ENCODE data around the gene FAM200B. TPM values are rescaled to one million over a fixed set of nuclear protein-coding genes. Genes with fewer than 3 reads are reported as not detected.

Gene FAM200B
- total RNA-seq, 1 donor from 2014 or later = 6.0 TPM

GRCh38 chr4:15694431-15694830 is 12.8 kb downstream of the FAM200B start:
- Mint-ChIP-seq H3K4me1 (peaks cover 4% of the 10 kb centered on the region), H3K9me3 (no peaks in the 10 kb centered on the region), H3K36me3 (ENCODE audit: low read depth) (no peaks in the 10 kb centered on the region), H3K4me3 (no peak overlapping the region), H3K27ac (no peak overlapping the region), H3K27me3 (peaks cover 9% of the 10 kb centered on the region)
- intact Hi-C loops (cut with micrococcal nuclease) = no loop called here
- DNase-seq = no peak

GRCh38 chr4:15695240-15695699 is 13.6 kb downstream of the FAM200B start:
- Mint-ChIP-seq H3K4me3 (no peak overlapping the region), H3K27ac (no peak overlapping the region), H3K36me3 (ENCODE audit: low read depth) (no peaks in the 10 kb centered on the region), H3K4me1 (peaks cover 4% of the 10 kb centered on the region), H3K27me3 (peaks cover 13% of the 10 kb centered on the region), H3K9me3 (no peaks in the 10 kb centered on the region)
- DNase-seq = no peak
- intact Hi-C loops (cut with micrococcal nuclease) = no loop called here

- intact Hi-C loops (cut with micrococcal nuclease) = no loop called here
- peaks cover 4% of the 10 kb centered on the region for H3K4me1 Mint-ChIP-seq
- no peak overlapping the region for H3K4me3 Mint-ChIP-seq
- H3K27ac Mint-ChIP-seq = no peak overlapping the region
- no peak for DNase-seq
- H3K9me3 Mint-ChIP-seq = no peaks in the 10 kb centered on the region
- H3K27me3 Mint-ChIP-seq = peaks cover 16% of the 10 kb centered on the region
- H3K36me3 Mint-ChIP-seq (ENCODE audit: low read depth) = no peaks in the 10 kb centered on the region
Measured at GRCh38 chr4:15695729-15696128, 14.1 kb downstream of the FAM200B start.

DNA sequence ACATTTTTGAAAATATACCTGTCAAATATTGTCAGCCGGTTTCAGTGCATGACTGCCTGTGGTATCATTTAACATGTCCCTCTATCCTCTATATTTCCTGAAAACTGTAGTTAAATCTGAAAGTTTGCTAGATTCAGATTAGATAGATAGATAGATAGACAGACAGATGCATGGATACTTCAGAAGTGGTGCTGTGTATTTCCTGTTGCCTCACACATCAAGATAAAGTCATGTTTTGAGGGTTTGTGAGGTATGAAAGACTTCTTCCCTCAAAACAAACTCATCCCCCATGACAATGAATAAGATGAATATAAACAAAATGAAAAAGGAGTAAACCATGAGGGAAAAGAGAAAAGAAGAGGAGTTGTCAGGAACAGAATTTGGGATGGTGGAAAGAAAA is 15.2 kb downstream of the FAM200B start:
- Mint-ChIP-seq H3K4me1 (peaks cover 4% of the 10 kb centered on the region), H3K4me3 (no peak overlapping the region), H3K9me3 (no peaks in the 10 kb centered on the region), H3K36me3 (ENCODE audit: low read depth) (no peaks in the 10 kb centered on the region), H3K27me3 (peaks cover 21% of the 10 kb centered on the region), H3K27ac (no peak overlapping the region)
- no peak for DNase-seq
- intact Hi-C loops (cut with micrococcal nuclease) = no loop called here

GRCh38 chr4:15702941-15703403 is 21.3 kb downstream of the FAM200B start, which contains the start of gene BST1:
TSS of gene BST1 (plus strand) at chr4:15703065. CDS start at chr4:15703145, 80 bp downstream.
- Mint-ChIP-seq H3K36me3 (ENCODE audit: low read depth) (no peaks in the 10 kb centered on the region), H3K9me3 (no peaks in the 10 kb centered on the region), H3K27ac (peak within 1 kb of the TSS; percentile 38), H3K27me3 (peaks cover 28% of the 10 kb centered on the region), H3K4me3 (peak within 1 kb of the TSS; percentile 90), H3K4me1 (peaks cover 11% of the 10 kb centered on the region)
- intact Hi-C loops (cut with micrococcal nuclease) = loop anchor here (1.0 kb wide), 1 partner anchor 22 kb away; the partner anchor contains the start of gene FAM200B
- DNase-seq = peak; percentile 87

DNA sequence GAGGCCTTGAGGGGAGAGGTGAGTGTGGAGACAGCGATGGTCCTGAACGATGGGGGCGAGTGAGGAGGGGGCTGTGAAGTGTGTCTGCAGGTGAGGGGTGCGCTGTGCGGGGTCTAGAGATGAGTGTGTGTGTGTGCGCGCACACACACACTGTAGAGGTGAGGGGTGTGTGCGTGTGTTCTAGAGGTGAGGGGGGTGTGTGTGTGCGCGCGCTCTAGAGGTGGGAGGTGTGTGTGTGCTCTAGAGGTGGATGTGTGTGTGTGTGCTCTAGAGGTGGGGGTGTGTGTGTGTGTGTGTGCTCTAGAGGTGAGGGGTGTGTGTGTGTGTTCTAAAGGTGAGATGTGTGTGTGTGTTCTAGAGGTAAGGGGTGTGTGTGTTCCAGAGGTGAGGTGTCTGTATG is 21.8 kb downstream of the FAM200B start:
- Mint-ChIP-seq H3K4me1 (peaks cover 11% of the 10 kb centered on the region), H3K27me3 (peaks cover 25% of the 10 kb centered on the region), H3K27ac (no peak overlapping the region), H3K4me3 (peak overlapping the region; percentile 90), H3K9me3 (no peaks in the 10 kb centered on the region), H3K36me3 (ENCODE audit: low read depth) (no peaks in the 10 kb centered on the region)
- no peak for DNase-seq
- intact Hi-C loops (cut with micrococcal nuclease) = loop anchor here (1.0 kb wide), 1 partner anchor 22 kb away; the partner anchor contains the start of gene FAM200B

GRCh38 chr4:15704129-15704528 is 22.5 kb downstream of the FAM200B start:
- H3K4me1 Mint-ChIP-seq = peaks cover 11% of the 10 kb centered on the region
- peaks cover 25% of the 10 kb centered on the region for H3K27me3 Mint-ChIP-seq
- intact Hi-C loops (cut with micrococcal nuclease) = no loop called here
- DNase-seq = no peak
- peak overlapping the region; percentile 90 for H3K4me3 Mint-ChIP-seq
- H3K27ac Mint-ChIP-seq = no peak overlapping the region
- H3K36me3 Mint-ChIP-seq (ENCODE audit: low read depth) = no peaks in the 10 kb centered on the region
- no peaks in the 10 kb centered on the region for H3K9me3 Mint-ChIP-seq

- no peak overlapping the region for H3K4me3 Mint-ChIP-seq
- H3K27ac Mint-ChIP-seq = no peak overlapping the region
- no peaks in the 10 kb centered on the region for H3K36me3 Mint-ChIP-seq (ENCODE audit: low read depth)
- peaks cover 15% of the 10 kb centered on the region for H3K27me3 Mint-ChIP-seq
- H3K9me3 Mint-ChIP-seq = no peaks in the 10 kb centered on the region
- intact Hi-C loops (cut with micrococcal nuclease) = no loop called here
- H3K4me1 Mint-ChIP-seq = peaks cover 11% of the 10 kb centered on the region
- no peak for DNase-seq
Measured at GRCh38 chr4:15706646-15707362, 25.2 kb downstream of the FAM200B start.

GRCh38 chr4:15707363-15707715 is 25.7 kb downstream of the FAM200B start:
- no peak overlapping the region for H3K27ac Mint-ChIP-seq
- no peak overlapping the region for H3K4me3 Mint-ChIP-seq
- H3K36me3 Mint-ChIP-seq (ENCODE audit: low read depth) = no peaks in the 10 kb centered on the region
- intact Hi-C loops (cut with micrococcal nuclease) = no loop called here
- peaks cover 15% of the 10 kb centered on the region for H3K27me3 Mint-ChIP-seq
- peaks cover 9% of the 10 kb centered on the region for H3K4me1 Mint-ChIP-seq
- no peak for DNase-seq
- H3K9me3 Mint-ChIP-seq = no peaks in the 10 kb centered on the region

- no peaks in the 10 kb centered on the region for H3K4me1 Mint-ChIP-seq
- H3K27me3 Mint-ChIP-seq = peaks cover 2% of the 10 kb centered on the region
- H3K4me3 Mint-ChIP-seq = no peak overlapping the region
- no peak for DNase-seq
- no peaks in the 10 kb centered on the region for H3K9me3 Mint-ChIP-seq
- H3K36me3 Mint-ChIP-seq (ENCODE audit: low read depth) = no peaks in the 10 kb centered on the region
- intact Hi-C loops (cut with micrococcal nuclease) = no loop called here
- H3K27ac Mint-ChIP-seq = no peak overlapping the region
Measured at GRCh38 chr4:15711762-15712161, 30.1 kb downstream of the FAM200B start.

- no peaks in the 10 kb centered on the region for H3K4me1 Mint-ChIP-seq
- intact Hi-C loops (cut with micrococcal nuclease) = no loop called here
- no peak overlapping the region for H3K27ac Mint-ChIP-seq
- H3K4me3 Mint-ChIP-seq = no peak overlapping the region
- H3K9me3 Mint-ChIP-seq = no peaks in the 10 kb centered on the region
- H3K36me3 Mint-ChIP-seq (ENCODE audit: low read depth) = no peaks in the 10 kb centered on the region
- no peak for DNase-seq
- peaks cover 2% of the 10 kb centered on the region for H3K27me3 Mint-ChIP-seq
Measured at GRCh38 chr4:15712214-15712613, 30.6 kb downstream of the FAM200B start.

GRCh38 chr4:15714141-15714540 is 32.5 kb downstream of the FAM200B start:
- H3K4me3 Mint-ChIP-seq = no peak overlapping the region
- intact Hi-C loops (cut with micrococcal nuclease) = no loop called here
- no peaks in the 10 kb centered on the region for H3K36me3 Mint-ChIP-seq (ENCODE audit: low read depth)
- no peak overlapping the region for H3K27ac Mint-ChIP-seq
- no peak for DNase-seq
- no peaks in the 10 kb centered on the region for H3K4me1 Mint-ChIP-seq
- peaks cover 2% of the 10 kb centered on the region for H3K27me3 Mint-ChIP-seq
- no peaks in the 10 kb centered on the region for H3K9me3 Mint-ChIP-seq

- Mint-ChIP-seq H3K27ac (no peak overlapping the region), H3K36me3 (ENCODE audit: low read depth) (no peaks in the 10 kb centered on the region), H3K4me1 (no peaks in the 10 kb centered on the region), H3K4me3 (no peak overlapping the region), H3K9me3 (no peaks in the 10 kb centered on the region), H3K27me3 (peaks cover 2% of the 10 kb centered on the region)
- intact Hi-C loops (cut with micrococcal nuclease) = no loop called here
- no peak for DNase-seq
Measured at GRCh38 chr4:15714646-15715435, 33.2 kb downstream of the FAM200B start.

DNA sequence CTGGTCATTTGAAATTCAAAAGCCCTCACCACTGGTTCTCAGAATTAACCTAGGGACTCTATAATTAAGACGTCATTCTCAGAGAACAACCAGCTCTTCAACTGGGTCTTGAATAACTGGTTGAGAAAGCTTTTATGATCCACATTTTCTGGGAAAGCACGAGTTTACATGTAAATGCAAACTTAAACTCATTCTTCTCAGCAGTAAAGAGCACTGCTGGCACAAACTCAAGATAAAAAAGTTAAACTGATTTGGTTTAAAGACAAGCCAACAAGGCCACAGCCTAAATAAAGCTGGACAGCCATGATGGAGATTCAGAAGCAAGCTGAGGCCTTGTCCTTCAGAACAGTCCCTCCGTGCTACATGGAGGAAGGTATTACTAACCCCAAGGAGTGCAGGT is 34.5 kb downstream of the FAM200B start:
- H3K4me3 Mint-ChIP-seq = no peak overlapping the region
- no peaks in the 10 kb centered on the region for H3K27me3 Mint-ChIP-seq
- no peaks in the 10 kb centered on the region for H3K36me3 Mint-ChIP-seq (ENCODE audit: low read depth)
- H3K27ac Mint-ChIP-seq = no peak overlapping the region
- H3K9me3 Mint-ChIP-seq = no peaks in the 10 kb centered on the region
- no peak for DNase-seq
- no peaks in the 10 kb centered on the region for H3K4me1 Mint-ChIP-seq
- intact Hi-C loops (cut with micrococcal nuclease) = no loop called here
